Measurements from ENCODE around the gene PKLR. TPM values are rescaled to one million over a fixed set of nuclear protein-coding genes. Genes with fewer than 3 reads are reported as not detected.

The PKLR gene
- total and polyA plus RNA-seq, 8 donors: 0.07 to 0.21 (median 0.14) TPM; not detected in 4

GRCh38 chr1:155255243-155256007 is 45.8 kb downstream of the PKLR start, which contains the start of gene ENTREP3:
Gene ENTREP3 (minus strand): TSS chr1:155255483. CDS start chr1:155254877, 606 bp downstream.
- Histone ChIP-seq H3K4me1 (peaks cover 19 to 42% of the 10 kb centered on the region in 2 donors), H3K36me3 (peaks cover 0 to 39% of the 10 kb centered on the region in 2 donors), H3K9me3 (no peaks in the 10 kb centered on the region), H3K27ac (peak within 1 kb of the TSS; percentile 91 to 93), H3K4me3 (peak within 1 kb of the TSS; percentile 67 to 76), H3K27me3 (no peaks in the 10 kb centered on the region)
- ATAC-seq: peak; percentile 95
- peak in 1 of 2 donors; percentile 28 for TF ChIP-seq CTCF (IDR thresholded peaks at IDR 0.05)
- peak; percentile 85 to 96 (median 92) for DNase-seq
- intact Hi-C loops (cut with DNase I): no loop called here

GRCh38 chr1:155254714-155255242 is 46.5 kb downstream of the PKLR start:
- peak in 1 of 4 donors; percentile 84 for DNase-seq

GRCh38 chr1:155254228-155254713 is 47.0 kb downstream of the PKLR start:
- H3K27ac ChIP-seq: peak overlapping the region in 1 of 2 donors; percentile 91
- H3K4me3 ChIP-seq: peak overlapping the region; percentile 67 to 76
- peaks cover 0 to 28% of the 10 kb centered on the region in 2 donors for H3K36me3 ChIP-seq
- TF ChIP-seq CTCF (IDR thresholded peaks at IDR 0.05): no peak
- H3K4me1 ChIP-seq: peaks cover 21 to 44% of the 10 kb centered on the region in 2 donors
- intact Hi-C loops (cut with DNase I): no loop called here
- ATAC-seq (no peak), DNase-seq (no peak)
- H3K9me3 ChIP-seq: no peaks in the 10 kb centered on the region
- no peaks in the 10 kb centered on the region for H3K27me3 ChIP-seq

More at GRCh38 chr1:155254714-155255242, 46.5 kb downstream of the PKLR start:
- peaks cover 21 to 44% of the 10 kb centered on the region in 2 donors for H3K4me1 ChIP-seq
- no peaks in the 10 kb centered on the region for H3K9me3 ChIP-seq
- ATAC-seq: peak; percentile 7
- no peaks in the 10 kb centered on the region for H3K27me3 ChIP-seq
- peak overlapping the region; percentile 67 to 76 for H3K4me3 ChIP-seq
- intact Hi-C loops (cut with DNase I): no loop called here
- no peak for TF ChIP-seq CTCF (IDR thresholded peaks at IDR 0.05)
- H3K27ac ChIP-seq: peak overlapping the region; percentile 91 to 93
- peaks cover 0 to 33% of the 10 kb centered on the region in 2 donors for H3K36me3 ChIP-seq

- ATAC-seq: no peak
- no peaks in the 10 kb centered on the region for H3K27me3 ChIP-seq
- intact Hi-C loops (cut with DNase I): no loop called here
Observed at GRCh38 chr1:155253797-155254196, 47.4 kb downstream of the PKLR start.

More at GRCh38 chr1:155253797-155254196, 47.4 kb downstream of the PKLR start:
- no peak for DNase-seq
- H3K4me3 ChIP-seq: peak overlapping the region; percentile 67 to 76
- peaks cover 21 to 44% of the 10 kb centered on the region in 2 donors for H3K4me1 ChIP-seq
- peaks cover 0 to 23% of the 10 kb centered on the region in 2 donors for H3K36me3 ChIP-seq
- no peak for TF ChIP-seq CTCF (IDR thresholded peaks at IDR 0.05)
- H3K27ac ChIP-seq: no peak overlapping the region
- no peaks in the 10 kb centered on the region for H3K9me3 ChIP-seq
